ENCODE measurements around the gene KCNJ15. TPM values are rescaled to one million over a fixed set of nuclear protein-coding genes. Genes with fewer than 3 reads are reported as not detected.

The KCNJ15 gene
- total and polyA plus RNA-seq, 2 donors (not counting 1 experiment from before 2014, with no cell fraction given) = 0.44 to 0.83 TPM

DNA sequence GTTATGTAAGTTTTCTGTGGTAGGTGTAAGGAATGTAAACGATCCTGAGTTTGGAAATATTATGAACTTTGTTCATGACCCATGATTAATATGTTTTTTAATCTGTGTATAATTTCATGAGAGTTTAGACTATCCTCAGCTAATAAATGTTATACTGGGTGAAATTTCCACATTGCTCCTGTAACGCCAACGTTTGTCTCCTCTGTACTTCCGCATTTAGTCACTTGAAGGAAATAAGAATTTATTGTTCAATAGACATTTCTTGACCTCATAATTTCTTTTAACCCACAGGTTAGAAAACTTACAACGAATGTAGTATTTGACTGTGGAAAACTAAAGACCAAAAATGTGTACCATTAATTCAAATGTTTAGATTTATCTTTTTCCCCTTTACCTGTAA is 876 bp downstream of the KCNJ15 start:
- DNase-seq (ENCODE audit: low read depth in 2 of 2) = no peak
- H3K4me2 ChIP-seq (ENCODE audit: extremely low read depth, insufficient read depth, low read length) = no peak overlapping the region
- TF ChIP-seq EZH2 (IDR thresholded peaks at IDR 0.05; ENCODE audit: low read length, missing control alignments) = no peak
- TF ChIP-seq, protein P1, sequence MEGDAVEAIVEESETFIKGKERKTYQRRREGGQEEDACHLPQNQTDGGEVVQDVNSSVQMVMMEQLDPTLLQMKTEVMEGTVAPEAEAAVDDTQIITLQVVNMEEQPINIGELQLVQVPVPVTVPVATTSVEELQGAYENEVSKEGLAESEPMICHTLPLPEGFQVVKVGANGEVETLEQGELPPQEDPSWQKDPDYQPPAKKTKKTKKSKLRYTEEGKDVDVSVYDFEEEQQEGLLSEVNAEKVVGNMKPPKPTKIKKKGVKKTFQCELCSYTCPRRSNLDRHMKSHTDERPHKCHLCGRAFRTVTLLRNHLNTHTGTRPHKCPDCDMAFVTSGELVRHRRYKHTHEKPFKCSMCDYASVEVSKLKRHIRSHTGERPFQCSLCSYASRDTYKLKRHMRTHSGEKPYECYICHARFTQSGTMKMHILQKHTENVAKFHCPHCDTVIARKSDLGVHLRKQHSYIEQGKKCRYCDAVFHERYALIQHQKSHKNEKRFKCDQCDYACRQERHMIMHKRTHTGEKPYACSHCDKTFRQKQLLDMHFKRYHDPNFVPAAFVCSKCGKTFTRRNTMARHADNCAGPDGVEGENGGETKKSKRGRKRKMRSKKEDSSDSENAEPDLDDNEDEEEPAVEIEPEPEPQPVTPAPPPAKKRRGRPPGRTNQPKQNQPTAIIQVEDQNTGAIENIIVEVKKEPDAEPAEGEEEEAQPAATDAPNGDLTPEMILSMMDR (conservative IDR thresholded peaks at IDR 0.05 in 1 of 2, IDR thresholded peaks at IDR 0.05 in 1 of 2; ENCODE audit: low read depth in 1 of 2, low read length in 2 of 2) = no peak
- no peak overlapping the region for H3K4me3 ChIP-seq (replicated peaks in 1 of 4; ENCODE audit: control extremely low read depth in 1 of 4, insufficient read depth in 1 of 4, low read depth in 3 of 4, low read length in 4 of 4)
- no peak overlapping the region for H3K9ac ChIP-seq (ENCODE audit: insufficient read depth, low read length)
- no peaks in the 10 kb centered on the region for H3K27me3 ChIP-seq (ENCODE audit: control insufficient read depth, insufficient read depth, low read length)
- no peaks in the 10 kb centered on the region for H3K79me2 ChIP-seq (ENCODE audit: control insufficient read depth, insufficient read depth, low read length)
- H3K9me3 ChIP-seq (ENCODE audit: control insufficient read depth, insufficient read depth, low read depth, low read length) = no peaks in the 10 kb centered on the region
- peaks cover 5% of the 10 kb centered on the region for H3K4me1 ChIP-seq (ENCODE audit: control insufficient read depth, extremely low read depth, insufficient read depth, low read length)
- no peaks in the 10 kb centered on the region for H4K20me1 ChIP-seq (ENCODE audit: control insufficient read depth, extremely low read depth, insufficient read depth, low read length)
- H3K27ac ChIP-seq (ENCODE audit: insufficient read depth, low read length) = no peak overlapping the region
- H3K36me3 ChIP-seq (ENCODE audit: control insufficient read depth, insufficient read depth, low read length) = no peaks in the 10 kb centered on the region
- H2AFZ ChIP-seq (ENCODE audit: low read length) = no peak overlapping the region

DNA sequence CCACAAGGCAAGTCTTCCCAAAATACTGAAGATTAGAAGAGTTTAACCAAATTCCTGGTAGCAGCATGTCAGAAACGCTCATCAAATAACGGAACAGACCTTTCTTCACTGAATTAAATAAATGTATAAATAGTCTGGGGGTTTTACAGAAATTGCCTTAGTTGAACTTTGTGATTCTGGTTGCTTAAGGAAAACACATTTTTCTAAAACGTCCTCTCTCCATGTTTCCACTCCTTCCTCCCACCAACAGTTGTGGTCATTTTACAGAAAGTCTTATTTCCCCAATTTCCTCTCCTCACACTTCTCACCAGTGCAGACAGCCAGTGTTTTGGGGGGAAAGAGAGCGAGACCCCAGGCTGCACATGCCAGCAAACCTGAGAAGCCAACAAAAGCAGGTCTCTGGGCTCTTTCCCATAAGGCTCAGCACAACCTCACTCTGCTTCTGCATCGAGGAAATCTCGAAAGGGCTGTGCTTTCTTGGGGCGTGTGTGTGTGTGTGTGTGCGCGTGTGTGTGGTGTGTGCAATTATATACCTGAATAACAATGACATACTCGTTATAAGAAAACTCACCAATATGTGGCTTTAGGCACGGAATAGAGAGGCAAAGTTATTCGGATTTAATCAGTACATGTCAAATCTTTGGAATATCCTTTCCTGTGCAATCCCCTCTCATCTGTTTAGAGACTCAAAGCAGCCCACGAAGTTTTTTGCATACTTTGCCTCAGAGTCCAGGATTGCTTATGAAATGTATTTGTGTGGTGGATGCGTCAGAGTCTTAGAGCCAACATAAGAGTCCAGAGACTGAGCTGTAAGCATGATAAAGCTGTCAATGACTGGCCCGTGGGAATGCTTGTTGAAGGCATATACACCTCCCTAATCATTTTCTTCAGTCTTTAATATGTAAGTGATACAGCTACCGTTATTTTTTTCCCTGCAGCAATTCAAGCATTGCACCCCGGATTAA is 2.0 kb downstream of the KCNJ15 start:
- H2AFZ ChIP-seq (ENCODE audit: low read length) = no peak overlapping the region
- no peaks in the 10 kb centered on the region for H3K36me3 ChIP-seq (ENCODE audit: control insufficient read depth, insufficient read depth, low read length)
- H3K4me2 ChIP-seq (ENCODE audit: extremely low read depth, insufficient read depth, low read length) = no peak overlapping the region
- no peaks in the 10 kb centered on the region for H4K20me1 ChIP-seq (ENCODE audit: control insufficient read depth, extremely low read depth, insufficient read depth, low read length)
- peak; percentile 88 to 91 for DNase-seq (ENCODE audit: low read depth in 2 of 2)
- H3K4me1 ChIP-seq (ENCODE audit: control insufficient read depth, extremely low read depth, insufficient read depth, low read length) = peaks cover 8% of the 10 kb centered on the region
- peak overlapping the region; percentile 12 for H3K27ac ChIP-seq (ENCODE audit: insufficient read depth, low read length)
- H3K4me3 ChIP-seq (replicated peaks in 1 of 4; ENCODE audit: control extremely low read depth in 1 of 4, insufficient read depth in 1 of 4, low read depth in 3 of 4, low read length in 4 of 4) = no peak overlapping the region
- no peak overlapping the region for H3K9ac ChIP-seq (ENCODE audit: insufficient read depth, low read length)
- H3K9me3 ChIP-seq (ENCODE audit: control insufficient read depth, insufficient read depth, low read depth, low read length) = no peaks in the 10 kb centered on the region
- H3K27me3 ChIP-seq (ENCODE audit: control insufficient read depth, insufficient read depth, low read length) = no peaks in the 10 kb centered on the region
- TF ChIP-seq, protein P1 (conservative IDR thresholded peaks at IDR 0.05 in 1 of 2, IDR thresholded peaks at IDR 0.05 in 1 of 2; ENCODE audit: low read depth in 1 of 2, low read length in 2 of 2) = no peak
- no peak for TF ChIP-seq EZH2 (IDR thresholded peaks at IDR 0.05; ENCODE audit: low read length, missing control alignments)
- no peaks in the 10 kb centered on the region for H3K79me2 ChIP-seq (ENCODE audit: control insufficient read depth, insufficient read depth, low read length)

DNA sequence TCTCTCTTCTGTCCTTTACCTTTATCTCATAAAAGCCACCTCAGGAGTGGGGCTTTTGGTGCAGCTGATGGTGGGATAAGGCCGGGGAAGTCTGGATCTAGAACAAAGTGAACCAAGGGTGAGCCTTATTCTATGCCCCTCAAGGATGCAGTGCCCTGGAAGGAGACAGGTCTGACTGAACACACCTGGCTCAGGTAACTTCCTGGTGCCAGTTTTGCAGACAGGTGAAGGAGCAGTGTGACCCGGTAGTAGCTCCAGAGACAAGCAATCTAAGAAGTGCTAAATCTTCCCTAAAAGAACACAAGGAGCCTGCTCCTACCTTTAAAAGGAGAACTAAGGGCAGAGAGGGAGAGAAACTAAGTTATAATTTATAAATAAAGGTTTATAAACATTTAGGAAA is 2.9 kb downstream of the KCNJ15 start:
- no peaks in the 10 kb centered on the region for H3K9me3 ChIP-seq (ENCODE audit: control insufficient read depth, insufficient read depth, low read depth, low read length)
- peaks cover 8% of the 10 kb centered on the region for H3K4me1 ChIP-seq (ENCODE audit: control insufficient read depth, extremely low read depth, insufficient read depth, low read length)
- H4K20me1 ChIP-seq (ENCODE audit: control insufficient read depth, extremely low read depth, insufficient read depth, low read length) = no peaks in the 10 kb centered on the region
- TF ChIP-seq EZH2 (IDR thresholded peaks at IDR 0.05; ENCODE audit: low read length, missing control alignments) = no peak
- TF ChIP-seq, protein P1 (conservative IDR thresholded peaks at IDR 0.05 in 1 of 2, IDR thresholded peaks at IDR 0.05 in 1 of 2; ENCODE audit: low read depth in 1 of 2, low read length in 2 of 2) = no peak
- DNase-seq (ENCODE audit: low read depth in 2 of 2) = no peak
- no peaks in the 10 kb centered on the region for H3K79me2 ChIP-seq (ENCODE audit: control insufficient read depth, insufficient read depth, low read length)
- no peak overlapping the region for H3K9ac ChIP-seq (ENCODE audit: insufficient read depth, low read length)
- H2AFZ ChIP-seq (ENCODE audit: low read length) = no peak overlapping the region
- no peaks in the 10 kb centered on the region for H3K27me3 ChIP-seq (ENCODE audit: control insufficient read depth, insufficient read depth, low read length)
- no peaks in the 10 kb centered on the region for H3K36me3 ChIP-seq (ENCODE audit: control insufficient read depth, insufficient read depth, low read length)
- no peak overlapping the region for H3K4me3 ChIP-seq (replicated peaks in 1 of 4; ENCODE audit: control extremely low read depth in 1 of 4, insufficient read depth in 1 of 4, low read depth in 3 of 4, low read length in 4 of 4)
- H3K4me2 ChIP-seq (ENCODE audit: extremely low read depth, insufficient read depth, low read length) = no peak overlapping the region
- peak overlapping the region; percentile 12 for H3K27ac ChIP-seq (ENCODE audit: insufficient read depth, low read length)
